GM18498 (cell line): ENCODE data around the gene KCNC1.

Experiments used
- ATAC-seq: cut with Tn5 transposase; IDR thresholded peaks from one replicate; pipeline ENCODE4 v1.9.1; 2021; ENCODE audit warnings: mild to moderate bottlenecking, moderate library complexity; ENCODE audit not compliant: unreplicated experiment

Gene KCNC1

DNA sequence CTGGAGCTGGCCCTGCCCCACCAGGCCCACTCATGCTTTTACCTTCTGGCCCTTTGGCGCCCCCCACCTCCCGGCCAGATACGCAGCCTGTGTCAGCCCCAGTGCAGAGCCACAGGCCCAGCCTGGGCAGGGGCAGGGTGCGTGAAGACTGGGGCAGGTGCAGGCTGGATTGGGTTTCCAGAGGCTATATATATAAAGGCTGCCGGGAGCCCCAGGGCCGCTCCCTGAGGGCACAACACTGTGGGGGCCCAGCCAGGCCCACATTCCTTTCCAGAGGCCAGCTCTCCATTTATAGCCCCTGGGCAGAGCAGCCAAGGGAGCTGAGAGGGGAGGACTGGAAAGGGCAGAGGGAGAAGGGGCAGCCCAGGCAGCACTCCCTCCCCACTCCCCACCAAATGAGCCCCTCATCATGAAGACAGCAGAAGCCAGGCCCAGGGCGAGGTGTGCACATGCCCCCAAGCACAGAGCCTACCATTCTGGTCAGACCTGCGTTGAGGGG lies 20.2 kb upstream of the KCNC1 start:
- no peak for ATAC-seq

- no peak for ATAC-seq
Observed at GRCh38 chr11:17714870-17715269, 19.7 kb upstream of the KCNC1 start.

GRCh38 chr11:17716807-17717206 lies 17.8 kb upstream of the KCNC1 start:
- no peak for ATAC-seq

DNA sequence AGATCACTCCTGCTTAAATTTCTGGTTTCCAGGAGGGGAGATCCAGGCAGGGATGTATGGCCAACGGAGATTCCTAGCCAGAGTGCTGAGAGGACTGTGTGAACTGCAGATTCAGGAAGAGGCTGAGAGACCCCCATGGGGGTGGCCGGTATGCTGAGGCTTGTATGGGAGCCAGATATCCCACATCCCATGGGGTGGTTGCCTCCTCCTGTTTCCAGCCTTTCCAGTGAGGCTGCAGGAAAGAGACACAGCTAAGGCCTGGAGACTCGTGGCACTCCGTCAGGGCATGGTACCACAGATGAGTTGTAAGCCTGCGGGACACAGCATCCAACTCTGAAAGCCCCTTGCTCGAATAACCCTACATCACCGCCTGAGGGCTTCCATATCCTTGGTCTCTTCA lies 16.6 kb upstream of the KCNC1 start:
- ATAC-seq: no peak

GRCh38 chr11:17718510-17718962 lies 16.0 kb upstream of the KCNC1 start:
- ATAC-seq: no peak

DNA sequence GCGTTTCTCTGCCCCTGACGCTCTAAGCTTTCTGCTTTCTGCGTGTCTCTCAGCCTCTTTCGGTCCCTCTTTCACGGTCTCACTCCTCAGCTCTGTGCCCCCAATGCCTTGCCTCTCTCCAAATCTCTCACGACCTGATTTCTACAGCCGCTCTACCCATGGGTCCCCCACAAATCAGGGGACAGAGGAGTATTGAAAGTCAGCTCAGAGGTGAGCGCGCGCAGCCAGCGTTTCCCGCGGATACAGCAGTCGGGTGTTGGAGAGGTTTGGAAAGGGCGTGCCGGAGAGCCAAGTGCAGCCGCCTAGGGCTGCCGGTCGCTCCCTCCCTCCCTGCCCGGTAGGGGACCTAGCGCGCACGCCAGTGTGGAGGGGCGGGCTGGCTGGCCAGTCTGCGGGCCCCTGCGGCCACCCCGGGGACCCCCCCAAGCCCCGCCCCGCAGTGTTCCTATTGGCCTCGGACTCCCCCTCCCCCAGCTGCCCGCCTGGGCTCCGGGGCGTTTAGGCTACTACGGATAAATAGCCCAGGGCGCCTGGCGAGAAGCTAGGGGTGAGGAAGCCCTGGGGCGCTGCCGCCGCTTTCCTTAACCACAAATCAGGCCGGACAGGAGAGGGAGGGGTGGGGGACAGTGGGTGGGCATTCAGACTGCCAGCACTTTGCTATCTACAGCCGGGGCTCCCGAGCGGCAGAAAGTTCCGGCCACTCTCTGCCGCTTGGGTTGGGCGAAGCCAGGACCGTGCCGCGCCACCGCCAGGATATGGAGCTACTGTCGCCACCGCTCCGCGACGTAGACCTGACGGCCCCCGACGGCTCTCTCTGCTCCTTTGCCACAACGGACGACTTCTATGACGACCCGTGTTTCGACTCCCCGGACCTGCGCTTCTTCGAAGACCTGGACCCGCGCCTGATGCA lies 15.3 kb upstream of the KCNC1 start, which contains the start of gene MYOD1:
Gene MYOD1 (plus strand): TSS at position 544 of the 910 bp plus-strand sequence. CDS start 212 bp downstream, at position 756.
- no peak for ATAC-seq

- ATAC-seq: no peak
Observed at GRCh38 chr11:17719938-17720795, 14.4 kb upstream of the KCNC1 start.

DNA sequence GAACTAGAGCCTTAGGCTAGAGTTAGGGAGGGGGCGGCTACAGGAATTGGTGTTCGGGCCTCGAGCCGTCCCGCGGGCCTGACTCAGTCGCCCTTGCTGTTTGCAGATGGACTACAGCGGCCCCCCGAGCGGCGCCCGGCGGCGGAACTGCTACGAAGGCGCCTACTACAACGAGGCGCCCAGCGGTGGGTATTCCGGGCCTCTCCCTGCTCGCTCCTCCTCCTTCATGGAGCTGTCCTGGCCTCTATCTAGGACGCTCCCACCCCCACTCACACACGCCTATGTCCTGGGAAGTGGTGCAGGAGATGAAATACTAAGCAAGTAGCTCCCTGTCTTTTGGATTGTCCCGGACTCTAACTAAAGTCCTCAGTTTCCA lies 13.8 kb upstream of the KCNC1 start:
- no peak for ATAC-seq

GRCh38 chr11:17721242-17721999 lies 13.2 kb upstream of the KCNC1 start:
- no peak for ATAC-seq

DNA sequence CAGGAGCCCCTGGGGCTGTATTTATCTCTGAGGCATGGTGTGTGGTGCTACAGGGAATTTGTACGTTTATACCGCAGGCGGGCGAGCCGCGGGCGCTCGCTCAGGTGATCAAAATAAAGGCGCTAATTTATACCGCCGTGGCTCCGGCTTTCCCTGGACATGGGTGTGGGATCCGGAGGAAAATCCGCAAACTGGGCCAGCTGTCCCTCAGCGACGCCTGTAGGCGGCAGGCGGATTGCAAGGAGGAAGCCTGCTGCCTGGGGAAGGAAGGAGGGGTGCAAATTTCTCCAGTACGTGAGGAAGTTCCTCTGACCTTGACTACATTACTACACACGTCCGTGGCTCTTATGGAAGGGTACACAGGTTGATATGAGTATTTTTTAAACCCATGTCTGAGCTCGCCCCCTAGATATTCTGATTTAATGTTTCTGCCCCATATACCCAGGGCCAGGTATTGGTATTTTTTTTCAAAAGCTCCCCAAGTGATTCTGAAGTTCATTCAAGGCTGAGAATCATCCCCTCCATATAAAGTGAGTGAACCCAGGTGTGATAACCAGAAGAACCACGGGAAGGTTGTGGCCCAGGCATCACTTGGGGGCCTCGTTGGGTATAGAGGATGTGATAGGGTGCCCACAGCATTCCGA lies 12.5 kb upstream of the KCNC1 start:
- ATAC-seq: no peak

GRCh38 chr11:17724020-17724908 lies 10.3 kb upstream of the KCNC1 start:
- ATAC-seq: no peak

DNA sequence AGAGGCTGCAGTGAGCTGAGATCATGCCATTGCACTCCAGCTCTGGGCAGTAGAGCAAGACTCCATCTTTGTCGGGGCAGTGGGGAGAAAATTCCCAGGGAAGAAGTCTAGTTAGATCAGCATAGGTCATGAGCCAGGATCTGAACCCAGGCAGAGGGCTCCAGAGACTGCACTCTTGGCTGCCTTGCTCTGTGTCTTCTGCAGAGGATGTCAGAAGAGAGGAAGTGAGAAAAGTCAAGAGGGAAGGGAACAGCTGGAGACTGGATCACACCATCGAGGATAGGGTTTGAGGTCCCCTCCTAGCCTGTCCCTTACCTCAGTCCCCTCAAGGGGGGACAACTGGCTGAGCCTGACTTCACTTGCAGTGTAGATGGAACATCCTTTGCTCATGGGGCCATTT lies 9.4 kb upstream of the KCNC1 start:
- no peak for ATAC-seq

- no peak for ATAC-seq
Observed at GRCh38 chr11:17730137-17730536, 4.4 kb upstream of the KCNC1 start.

DNA sequence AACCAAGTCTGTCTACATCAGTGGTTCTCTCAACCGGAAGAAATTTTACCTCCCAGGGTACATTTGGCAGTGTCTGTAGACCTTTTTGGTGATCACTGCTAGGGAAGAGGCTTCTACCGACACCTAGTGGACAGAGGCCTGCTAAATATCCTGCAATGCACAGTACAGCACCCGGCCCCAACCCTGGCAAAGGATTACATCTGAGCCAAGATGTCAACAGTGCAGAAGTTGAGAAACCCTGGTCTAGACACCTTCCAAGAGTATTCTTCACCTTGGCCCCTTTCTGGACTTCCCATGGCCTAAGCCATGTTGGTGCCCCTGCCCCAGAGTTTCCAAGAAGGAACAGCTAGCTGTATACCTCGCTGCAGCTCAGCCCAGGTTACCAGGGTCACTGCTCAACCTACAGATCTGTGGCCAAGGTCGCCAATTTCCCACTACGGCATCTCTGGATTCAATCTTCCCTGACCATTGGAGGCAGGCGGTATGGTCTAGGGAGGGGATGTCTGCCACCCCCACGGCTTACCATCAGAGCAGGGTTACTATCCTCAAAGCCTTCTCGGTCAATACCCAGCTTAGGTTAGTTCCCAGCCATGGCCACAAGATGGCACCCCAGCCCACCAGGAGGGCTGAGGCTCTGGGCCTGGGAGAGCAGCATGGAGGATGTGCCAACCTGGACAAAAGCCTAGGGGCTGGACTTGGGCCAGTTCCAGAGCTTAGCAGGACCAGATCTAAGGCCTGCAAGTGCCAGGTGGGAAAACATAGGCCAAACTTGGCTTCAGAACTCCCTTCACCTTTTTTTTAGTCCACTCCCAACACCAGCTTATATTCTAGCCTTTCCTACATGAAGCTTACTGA lies 3.7 kb upstream of the KCNC1 start:
- peak; percentile 81 for ATAC-seq

GRCh38 chr11:17733261-17733660 lies 1.3 kb upstream of the KCNC1 start:
- ATAC-seq: no peak

GRCh38 chr11:17734986-17735817 lies 621 bp downstream of the KCNC1 start:
- peak; percentile 70 for ATAC-seq

DNA sequence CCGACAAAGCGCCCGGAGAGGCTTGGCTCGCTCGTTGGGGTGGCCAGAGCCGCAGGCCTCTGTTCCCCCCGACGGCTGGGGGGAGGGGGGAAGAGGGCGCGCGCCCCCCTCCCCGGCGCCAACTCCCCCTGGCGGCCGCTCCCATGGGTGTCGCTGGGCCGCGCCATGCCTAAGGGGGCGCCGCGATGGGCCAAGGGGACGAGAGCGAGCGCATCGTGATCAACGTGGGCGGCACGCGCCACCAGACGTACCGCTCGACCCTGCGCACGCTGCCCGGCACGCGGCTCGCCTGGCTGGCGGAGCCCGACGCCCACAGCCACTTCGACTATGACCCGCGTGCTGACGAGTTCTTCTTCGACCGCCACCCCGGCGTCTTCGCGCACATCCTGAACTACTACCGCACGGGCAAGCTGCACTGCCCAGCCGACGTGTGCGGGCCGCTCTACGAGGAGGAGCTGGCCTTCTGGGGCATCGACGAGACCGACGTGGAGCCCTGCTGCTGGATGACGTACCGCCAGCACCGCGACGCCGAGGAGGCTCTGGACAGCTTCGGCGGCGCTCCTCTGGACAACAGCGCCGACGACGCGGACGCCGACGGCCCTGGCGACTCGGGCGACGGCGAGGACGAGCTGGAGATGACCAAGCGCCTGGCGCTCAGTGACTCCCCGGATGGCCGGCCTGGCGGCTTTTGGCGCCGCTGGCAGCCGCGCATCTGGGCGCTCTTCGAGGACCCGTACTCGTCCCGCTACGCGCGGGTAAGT lies 1.4 kb downstream of the KCNC1 start:
- ATAC-seq: no peak
